GM19023 (cell line): Measurements from ENCODE around the gene CEP164.

ENCODE experiments used
- ATAC-seq: cut with Tn5 transposase; IDR thresholded peaks from one replicate; pipeline ENCODE4 v1.9.1; 2021; ENCODE audit warnings: mild to moderate bottlenecking, moderate library complexity; ENCODE audit not compliant: unreplicated experiment

Gene CEP164

GRCh38 chr11:117417856-117418255, 90.2 kb downstream of the CEP164 start:
- no peak for ATAC-seq

- no peak for ATAC-seq
Measured at GRCh38 chr11:117418737-117419481, 91.3 kb downstream of the CEP164 start.

- ATAC-seq: no peak
Measured at GRCh38 chr11:117419482-117420142, 92.0 kb downstream of the CEP164 start.

- no peak for ATAC-seq
Measured at GRCh38 chr11:117420143-117420485, 92.5 kb downstream of the CEP164 start.

GRCh38 chr11:117420598-117420997, 92.9 kb downstream of the CEP164 start:
- ATAC-seq: no peak

- ATAC-seq: no peak
Measured at GRCh38 chr11:117421041-117421440, 93.4 kb downstream of the CEP164 start.

- no peak for ATAC-seq
Measured at GRCh38 chr11:117421476-117421875, 93.8 kb downstream of the CEP164 start.

GRCh38 chr11:117423046-117423575, 95.5 kb downstream of the CEP164 start:
- no peak for ATAC-seq

- no peak for ATAC-seq
Measured at GRCh38 chr11:117424781-117425180, 97.1 kb downstream of the CEP164 start.

GRCh38 chr11:117425679-117426296, 98.1 kb downstream of the CEP164 start:
- ATAC-seq: no peak

- ATAC-seq: no peak
Measured at GRCh38 chr11:117426297-117426685, 98.6 kb downstream of the CEP164 start.

- ATAC-seq: no peak
Measured at GRCh38 chr11:117426941-117427340, 99.3 kb downstream of the CEP164 start.

- ATAC-seq: no peak
Measured at GRCh38 chr11:117427356-117427874, 99.8 kb downstream of the CEP164 start.

- no peak for ATAC-seq
Measured at GRCh38 chr11:117428186-117428855, 100.7 kb downstream of the CEP164 start.

DNA sequence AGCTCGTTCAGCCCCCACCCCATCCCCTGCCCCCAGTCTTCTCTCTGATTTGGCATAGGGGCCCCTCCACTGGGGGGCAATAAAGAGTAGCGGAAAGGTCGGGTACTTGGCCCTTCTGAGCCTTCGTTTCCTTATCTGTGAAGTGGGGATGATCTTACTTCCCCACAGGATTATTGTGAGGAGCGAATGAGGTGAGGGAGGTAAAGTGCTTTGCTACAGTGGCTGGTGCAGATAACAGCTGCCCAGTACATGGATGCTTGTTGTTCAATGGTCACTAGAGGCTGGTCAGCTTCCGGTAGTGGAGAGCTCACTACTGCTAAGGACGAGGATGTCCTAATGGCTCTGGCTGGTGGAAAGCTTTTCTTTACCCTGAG, 101.2 kb downstream of the CEP164 start:
- ATAC-seq: no peak

DNA sequence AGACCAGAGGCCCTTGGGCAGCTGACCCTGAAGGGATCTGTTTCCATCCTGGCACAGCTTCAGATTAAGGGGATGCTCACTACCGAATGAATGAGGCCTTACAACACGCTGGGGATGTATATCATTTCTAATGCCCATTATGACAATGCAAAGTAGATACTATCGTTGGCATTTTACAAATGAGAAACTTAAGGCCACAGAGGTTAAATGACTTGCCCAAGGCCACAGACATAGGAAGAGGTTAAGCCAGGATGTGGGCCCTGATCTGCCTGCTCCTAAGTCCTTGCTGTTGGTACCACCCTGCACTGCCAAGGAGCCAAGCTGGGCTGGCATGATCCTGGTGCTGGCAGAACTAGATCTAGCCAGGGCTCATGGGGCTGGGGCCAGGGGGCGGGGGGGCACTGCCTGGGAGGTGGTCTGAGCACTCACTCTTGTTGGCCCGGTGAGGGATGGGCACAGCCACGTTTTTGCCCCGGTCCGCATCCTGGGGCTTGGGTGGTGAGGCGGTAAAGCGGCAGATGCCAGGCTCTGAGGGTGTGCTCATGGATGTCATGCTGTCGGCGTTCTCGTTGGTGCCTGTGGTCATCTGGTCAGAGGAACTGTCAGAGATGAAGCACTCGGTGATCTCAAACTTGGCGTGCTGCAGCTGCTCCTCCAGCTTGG, 102.8 kb downstream of the CEP164 start:
- ATAC-seq: no peak

GRCh38 chr11:117431436-117431835, 103.8 kb downstream of the CEP164 start:
- ATAC-seq: no peak

GRCh38 chr11:117433717-117434116, 106.1 kb downstream of the CEP164 start:
- no peak for ATAC-seq

DNA sequence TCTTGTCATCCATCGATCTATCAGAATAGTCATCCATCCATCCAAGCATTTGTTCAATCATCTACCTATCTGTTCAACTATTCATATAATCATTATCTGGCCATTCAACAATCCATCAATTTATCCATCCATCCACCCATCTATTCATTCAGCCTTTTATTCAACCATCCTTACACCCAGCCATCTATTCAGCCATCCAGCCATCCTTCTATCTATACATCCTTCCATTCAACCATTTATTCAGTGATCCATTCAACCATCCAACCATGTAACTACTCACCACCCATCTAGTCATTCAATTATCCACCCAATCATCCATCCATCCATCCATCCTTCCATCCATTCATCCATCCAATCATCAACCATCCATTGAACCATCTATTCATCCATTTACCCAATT, 106.8 kb downstream of the CEP164 start:
- no peak for ATAC-seq

DNA sequence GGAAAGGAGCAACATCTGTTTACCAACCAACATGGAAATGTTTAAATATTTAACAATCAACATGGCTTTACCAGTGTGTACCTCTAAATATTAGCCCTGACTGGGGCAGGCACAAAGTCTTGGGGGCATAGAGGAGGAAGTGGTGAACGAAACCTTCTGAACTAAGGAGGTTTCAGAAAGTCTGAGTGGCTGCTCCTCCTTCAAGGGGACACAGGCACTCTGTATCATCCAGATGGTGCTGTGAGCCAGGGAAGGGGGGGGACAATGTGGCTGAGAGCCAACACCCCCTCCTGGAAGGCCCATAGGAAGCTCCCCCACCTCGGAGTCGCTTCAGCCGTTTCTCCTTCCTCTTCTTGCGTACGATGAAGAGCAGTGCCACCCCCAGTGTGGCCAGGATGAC, 107.7 kb downstream of the CEP164 start:
- ATAC-seq: no peak
